Stimulated activated CD4-positive, alpha-beta T cell treated with anti-CD3 and anti-CD28 coated beads, TNF-alpha, amount 100 ng/mL, for 4 hours (primary cell): Measurements from ENCODE around the gene TBX1.

Experiments used
- DNase-seq, 3 experiments: peaks; one replicate each; pipeline ENCODE4 v3.0.0-alpha.2; 2020; ENCODE audit warnings: low read depth in 3 of 3

The TBX1 gene

GRCh38 chr22:19760058-19760950 lies at the start of gene TBX1:
TBX1 (plus strand) TSS chr22:19760778; CDS start chr22:19760844, 66 bp downstream.
- no peak for DNase-seq

- DNase-seq: no peak
These were observed 47.3 kb upstream of the TBX1 start for GRCh38 chr22:19713245-19713644.

GRCh38 chr22:19713650-19714311 lies 46.8 kb upstream of the TBX1 start:
- DNase-seq: no peak

GRCh38 chr22:19714312-19715187 lies 46.0 kb upstream of the TBX1 start, which contains the start of gene SEPTIN5:
SEPTIN5 (plus strand) TSS chr22:19714503; CDS start chr22:19714589, 86 bp downstream.
- no peak for DNase-seq

GRCh38 chr22:19715188-19715930 lies 45.2 kb upstream of the TBX1 start:
- DNase-seq: no peak

- DNase-seq: no peak
These were observed 44.3 kb upstream of the TBX1 start for GRCh38 chr22:19716041-19716828.

GRCh38 chr22:19716829-19717105 lies 43.8 kb upstream of the TBX1 start:
- DNase-seq: no peak

GRCh38 chr22:19717181-19717580 lies 43.4 kb upstream of the TBX1 start:
- no peak for DNase-seq

- DNase-seq: peak; percentile 69 to 70 (median 70)
These were observed 42.7 kb upstream of the TBX1 start for GRCh38 chr22:19717691-19718455.

GRCh38 chr22:19718456-19719049 lies 42.0 kb upstream of the TBX1 start:
- DNase-seq: peak in 1 of 3 experiments; percentile 16

- DNase-seq: peak in 2 of 3 experiments; percentile 32 to 52
These were observed 41.5 kb upstream of the TBX1 start for GRCh38 chr22:19719050-19719482.

GRCh38 chr22:19719488-19720021 lies 41.0 kb upstream of the TBX1 start:
- DNase-seq: no peak

- no peak for DNase-seq
These were observed 40.3 kb upstream of the TBX1 start for GRCh38 chr22:19720150-19720827.

GRCh38 chr22:19720999-19721329 lies 39.6 kb upstream of the TBX1 start:
- no peak for DNase-seq

- DNase-seq: no peak
These were observed 39.0 kb upstream of the TBX1 start for GRCh38 chr22:19721330-19722177.

GRCh38 chr22:19722178-19722981 lies 38.2 kb upstream of the TBX1 start:
- no peak for DNase-seq

- no peak for DNase-seq
These were observed 37.7 kb upstream of the TBX1 start for GRCh38 chr22:19722982-19723231.
